ENCODE data around the gene BEST3.

GRCh38 chr12:69645031-69645430 is 54.1 kb downstream of the BEST3 start:
- no peak for TF ChIP-seq POLR2A (IDR thresholded peaks at IDR 0.05; ENCODE audit: extremely low read depth, insufficient read length)
- TF ChIP-seq CTCF (IDR thresholded peaks at IDR 0.05; ENCODE audit: low read depth, low read length), result no peak
